GM21367 (cell line): ENCODE measurements around the gene TSKS.

ENCODE experiments used
- ATAC-seq: cut with Tn5 transposase; IDR thresholded peaks from one replicate; pipeline ENCODE4 v1.9.1; 2021; ENCODE audit not compliant: unreplicated experiment

Gene TSKS

DNA sequence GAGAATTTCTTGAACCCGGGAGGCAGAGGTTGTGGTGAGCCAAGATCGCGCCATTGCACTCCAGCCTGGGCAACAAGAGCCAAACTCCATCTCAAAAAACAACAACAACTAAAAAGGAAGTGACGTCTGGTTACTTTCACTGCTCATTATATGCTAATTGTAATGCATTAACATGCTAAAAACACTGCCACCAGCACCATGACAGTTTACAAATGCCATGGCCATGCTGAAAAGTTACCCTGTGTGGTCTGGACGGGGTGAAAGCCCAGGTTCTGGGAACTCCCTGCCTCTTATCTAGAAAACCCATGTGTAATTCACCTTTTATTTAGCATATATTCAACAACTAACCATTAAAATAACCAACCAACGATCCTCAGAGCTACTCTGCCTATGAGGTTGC is 44.1 kb downstream of the TSKS start:
- ATAC-seq, result no peak

DNA sequence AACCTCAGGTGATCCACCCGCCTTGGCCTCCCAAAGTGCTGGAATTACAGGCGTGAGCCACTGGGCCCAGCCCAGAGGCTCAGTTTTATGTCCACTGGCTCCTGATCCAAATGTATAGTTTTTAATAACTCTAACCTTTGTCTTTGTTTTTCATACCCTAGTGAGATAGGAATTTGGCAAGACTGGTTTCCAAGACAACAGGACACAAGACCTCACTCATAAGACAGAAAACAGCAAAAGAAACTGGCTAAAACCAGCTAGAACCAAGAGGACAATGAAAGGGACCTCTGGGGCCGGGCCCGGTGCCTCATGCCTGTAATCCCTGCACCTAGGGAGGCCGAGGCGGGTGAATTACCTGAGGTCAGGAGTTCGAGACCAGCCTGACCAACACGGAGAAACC is 44.6 kb downstream of the TSKS start:
- no peak for ATAC-seq

DNA sequence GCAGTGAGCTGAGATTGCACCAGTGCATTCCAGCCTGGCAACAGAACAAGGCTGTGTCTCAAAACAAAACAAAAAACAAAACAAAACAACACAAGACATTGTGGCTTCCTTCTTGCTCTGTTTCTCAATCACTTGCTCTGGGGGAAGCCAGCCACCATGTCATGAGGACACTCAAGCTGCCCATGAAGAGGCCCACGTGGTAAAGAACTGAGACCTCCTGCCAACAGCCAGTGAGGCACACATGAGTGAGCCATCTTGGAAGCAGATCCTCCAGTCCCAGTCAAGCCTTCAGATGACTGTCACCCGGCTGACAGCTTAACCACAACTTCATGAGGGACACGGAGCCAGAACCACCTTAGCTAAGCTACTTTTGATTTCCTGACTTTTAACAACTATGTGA is 47.0 kb downstream of the TSKS start:
- ATAC-seq, result no peak

DNA sequence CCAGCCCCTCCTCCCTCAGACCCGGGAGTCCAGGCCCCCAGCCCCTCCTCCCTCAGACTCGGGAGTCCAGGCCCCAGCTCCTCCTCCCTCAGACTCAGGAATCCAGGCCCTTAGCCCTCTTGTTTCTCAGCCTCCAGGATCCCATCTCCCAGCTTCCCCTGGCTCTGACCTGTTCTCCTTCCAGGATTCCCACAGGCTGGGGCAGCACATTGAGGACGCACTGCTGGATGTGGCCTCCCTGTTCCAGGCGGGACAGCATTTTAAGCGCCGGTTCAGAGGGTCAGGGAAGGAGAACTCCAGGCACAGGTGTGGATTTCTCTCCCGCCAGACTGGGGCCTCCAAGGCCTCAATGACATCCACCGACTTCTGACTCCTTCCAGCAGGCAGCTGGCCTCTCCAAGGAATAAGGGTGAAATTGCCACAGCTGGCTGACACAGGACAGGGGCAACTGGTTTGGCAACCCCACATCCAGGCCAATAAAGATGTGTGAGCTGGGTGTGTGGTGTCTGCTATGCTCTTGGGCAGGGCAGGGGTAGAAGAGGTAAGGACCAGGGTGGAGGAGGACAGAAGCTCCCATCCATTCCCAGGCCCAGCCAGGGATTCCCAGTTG is 49.8 kb downstream of the TSKS start:
- ATAC-seq, result no peak

DNA sequence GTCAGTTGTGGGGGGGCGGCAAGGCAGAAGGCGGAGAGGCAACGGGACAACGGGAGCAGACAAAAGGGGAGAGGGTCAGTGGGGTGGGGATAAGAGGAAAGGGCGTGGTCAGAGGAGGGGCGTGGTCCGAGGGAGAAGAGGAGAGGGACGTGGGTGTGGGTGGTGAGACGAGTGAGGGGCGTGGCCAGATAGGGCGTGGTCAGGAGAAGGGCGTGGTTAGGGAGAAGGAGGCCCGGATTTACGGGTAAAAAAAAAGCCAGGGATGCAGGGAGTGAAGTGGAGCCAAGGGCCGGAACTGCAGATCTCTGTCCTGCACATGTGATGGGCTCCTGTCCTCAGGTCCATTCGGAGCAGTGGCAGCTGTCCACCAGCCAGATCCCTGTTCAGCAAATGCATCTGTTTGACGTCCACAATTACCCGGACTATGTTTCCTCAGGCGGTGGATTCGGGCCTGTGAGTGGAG is 50.7 kb downstream of the TSKS start:
- ATAC-seq, result no peak

DNA sequence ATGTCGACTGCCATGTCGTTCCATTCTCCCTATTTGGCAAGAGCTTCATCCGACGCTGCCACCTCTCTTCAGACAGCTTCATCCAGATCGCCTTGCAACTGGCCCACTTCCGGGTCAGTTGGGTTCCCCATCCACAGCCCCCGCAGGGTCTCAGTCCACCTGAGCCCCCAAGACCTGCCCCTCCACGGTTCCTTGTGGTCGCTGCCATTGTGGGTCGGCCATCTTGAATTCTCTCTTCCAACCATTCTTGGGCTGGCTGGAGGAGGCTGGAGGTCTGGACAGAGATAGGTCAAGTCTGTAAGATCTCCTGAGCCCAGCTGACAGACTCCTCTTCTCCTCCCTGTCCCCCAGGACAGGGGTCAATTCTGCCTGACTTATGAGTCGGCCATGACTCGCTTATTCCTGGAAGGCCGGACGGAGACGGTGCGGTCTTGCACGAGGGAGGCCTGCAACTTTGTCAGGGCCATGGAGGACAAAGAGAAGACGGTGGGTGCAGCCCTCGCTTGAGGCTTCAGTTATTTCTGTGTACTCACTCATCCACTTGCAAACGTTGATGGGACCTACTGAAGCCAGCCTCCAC is 52.6 kb downstream of the TSKS start:
- no peak for ATAC-seq

DNA sequence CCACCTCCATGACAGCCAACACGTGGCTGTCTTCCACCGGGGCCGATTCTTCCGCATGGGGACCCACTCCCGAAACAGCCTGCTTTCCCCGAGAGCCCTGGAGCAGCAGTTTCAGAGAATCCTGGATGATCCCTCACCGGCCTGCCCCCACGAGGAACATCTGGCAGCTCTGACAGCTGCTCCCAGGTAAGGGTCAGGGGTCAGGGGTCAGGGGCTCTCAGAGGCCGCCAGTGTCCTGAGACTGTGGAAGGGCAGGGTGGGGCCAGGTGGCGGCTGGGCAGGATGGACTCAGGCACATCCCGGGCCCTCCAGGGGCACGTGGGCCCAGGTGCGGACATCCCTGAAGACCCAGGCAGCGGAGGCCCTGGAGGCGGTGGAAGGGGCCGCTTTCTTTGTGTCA is 57.2 kb downstream of the TSKS start:
- ATAC-seq, result no peak

DNA sequence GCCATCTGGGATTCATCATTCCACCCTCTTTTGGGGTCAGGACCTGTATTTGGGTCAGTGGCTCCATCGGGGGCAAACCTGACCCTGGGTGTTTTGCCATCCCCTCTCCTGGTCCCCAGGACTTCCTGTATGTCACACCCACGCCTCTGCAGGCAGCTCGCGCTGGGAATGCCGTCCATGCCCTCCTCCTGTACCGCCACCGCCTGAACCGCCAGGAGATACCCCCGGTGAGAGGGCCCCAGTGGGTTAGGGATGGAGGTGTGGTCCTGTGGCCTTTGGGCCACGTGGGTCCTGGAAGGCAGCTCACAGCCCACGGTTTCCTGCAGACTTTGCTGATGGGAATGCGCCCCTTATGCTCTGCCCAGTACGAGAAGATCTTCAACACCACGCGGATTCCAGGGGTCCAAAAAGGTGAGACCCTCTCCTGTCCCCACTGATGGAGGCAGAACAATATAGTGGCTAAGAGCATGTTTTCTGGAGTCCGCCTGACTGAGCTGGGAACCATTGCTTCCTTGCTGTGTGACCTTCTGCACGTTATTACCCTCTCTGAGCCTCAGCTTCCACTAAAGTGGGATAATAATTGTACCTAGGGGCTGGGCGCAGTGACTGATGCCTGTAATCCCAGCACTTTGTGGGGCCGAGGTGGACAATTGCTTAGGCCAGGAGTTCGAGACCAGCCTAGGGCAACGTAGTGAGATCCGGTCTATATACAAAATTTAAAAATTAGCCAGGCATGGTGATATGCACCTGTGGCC is 58.0 kb downstream of the TSKS start:
- no peak for ATAC-seq

DNA sequence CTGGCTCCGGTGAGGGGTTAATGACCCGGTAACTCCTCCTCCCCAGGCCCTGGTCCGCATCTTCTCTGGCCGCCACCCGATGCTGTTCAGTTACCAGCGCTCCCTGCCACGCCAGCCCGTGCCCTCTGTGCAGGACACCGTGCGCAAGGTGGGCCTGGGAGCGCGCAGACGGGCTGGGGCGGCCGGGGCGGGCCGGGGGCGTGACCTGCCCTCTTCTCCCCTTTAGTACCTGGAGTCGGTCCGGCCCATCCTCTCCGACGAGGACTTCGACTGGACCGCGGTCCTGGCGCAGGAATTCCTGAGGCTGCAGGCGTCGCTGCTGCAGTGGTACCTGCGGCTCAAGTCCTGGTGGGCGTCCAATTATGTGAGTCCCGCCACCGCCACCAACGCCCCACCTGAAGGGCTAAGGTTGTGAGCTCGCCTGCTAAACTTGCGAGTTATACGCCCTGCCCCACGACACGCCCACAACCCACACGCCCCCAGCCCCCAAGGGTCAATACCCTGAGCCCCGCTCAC is 61.8 kb downstream of the TSKS start:
- no peak for ATAC-seq

DNA sequence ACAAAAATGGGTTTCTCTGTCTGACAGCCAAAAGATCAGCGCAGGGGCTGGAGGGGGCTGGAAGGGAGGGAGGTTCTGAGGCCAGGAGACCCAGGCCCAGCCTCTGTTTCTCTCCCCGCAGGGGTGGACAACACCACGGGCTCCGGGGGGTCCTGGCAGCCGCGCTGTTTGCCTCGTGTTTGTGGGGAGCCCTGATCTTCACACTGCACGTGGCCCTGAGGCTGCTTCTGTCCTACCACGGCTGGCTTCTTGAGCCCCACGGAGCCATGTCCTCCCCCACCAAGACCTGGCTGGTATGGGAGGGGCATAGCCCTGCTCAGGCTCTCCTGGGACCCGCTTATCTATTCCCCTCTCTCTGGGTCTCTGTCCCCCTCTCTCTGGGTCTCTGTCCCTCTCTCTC is 62.5 kb downstream of the TSKS start:
- ATAC-seq, result no peak

DNA sequence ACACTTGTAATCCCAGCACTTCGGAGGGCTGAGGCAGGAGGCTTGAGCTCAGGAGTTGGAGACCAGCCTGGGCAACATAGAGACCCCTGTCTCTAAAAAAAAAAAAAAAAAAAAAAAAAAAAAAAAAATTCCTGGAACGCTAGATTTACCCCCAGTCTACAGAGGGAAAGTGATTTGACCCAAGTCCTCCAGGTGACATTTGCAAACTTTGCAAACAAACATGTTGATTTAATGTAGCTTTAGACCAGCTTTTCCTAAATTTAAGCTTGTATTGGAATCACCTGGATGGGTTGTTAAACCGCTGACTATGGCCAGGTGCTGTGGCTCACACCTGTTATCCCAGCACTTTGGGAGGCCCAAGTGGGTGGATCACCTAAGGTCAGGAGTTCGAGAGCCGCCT is 63.7 kb downstream of the TSKS start:
- no peak for ATAC-seq

DNA sequence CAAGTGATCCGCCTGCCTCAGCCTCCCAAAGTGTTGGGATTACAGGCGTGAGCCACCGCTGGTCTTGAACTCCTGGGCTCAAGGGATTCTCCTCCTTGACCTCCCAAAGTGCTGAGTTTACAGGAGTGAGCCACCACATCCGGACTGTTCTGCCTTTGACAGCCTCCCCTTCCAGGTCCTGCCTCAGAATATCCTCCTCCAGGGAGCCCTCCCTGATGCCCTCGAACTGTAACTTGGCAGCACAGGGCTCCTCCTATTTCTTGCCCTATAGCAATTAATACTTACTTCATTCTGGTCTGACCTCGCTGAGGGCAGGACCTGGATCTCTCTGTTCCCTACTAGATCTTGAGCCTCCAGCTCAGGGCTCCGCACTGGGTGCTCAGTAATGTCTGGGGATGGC is 66.2 kb downstream of the TSKS start:
- no peak for ATAC-seq

DNA sequence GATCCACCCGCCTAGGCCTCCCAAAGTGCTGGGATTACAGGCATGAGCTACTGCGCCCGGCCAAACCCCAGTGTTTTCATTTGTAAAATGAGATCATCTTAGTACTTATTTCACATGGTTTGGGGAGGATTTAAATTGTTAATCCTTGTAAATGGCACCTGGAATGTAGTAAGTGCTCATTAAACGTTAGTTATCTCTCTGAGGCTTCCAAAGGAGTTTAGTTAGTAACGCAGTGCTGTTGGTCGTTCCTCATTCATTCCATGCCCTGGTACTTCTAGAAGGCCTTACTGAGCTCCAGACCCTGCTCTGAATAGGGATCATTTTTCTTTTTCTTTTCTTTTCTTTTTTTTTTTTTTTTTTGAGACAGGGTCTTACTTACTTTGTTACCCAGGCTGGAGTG is 67.0 kb downstream of the TSKS start:
- ATAC-seq, result no peak

DNA sequence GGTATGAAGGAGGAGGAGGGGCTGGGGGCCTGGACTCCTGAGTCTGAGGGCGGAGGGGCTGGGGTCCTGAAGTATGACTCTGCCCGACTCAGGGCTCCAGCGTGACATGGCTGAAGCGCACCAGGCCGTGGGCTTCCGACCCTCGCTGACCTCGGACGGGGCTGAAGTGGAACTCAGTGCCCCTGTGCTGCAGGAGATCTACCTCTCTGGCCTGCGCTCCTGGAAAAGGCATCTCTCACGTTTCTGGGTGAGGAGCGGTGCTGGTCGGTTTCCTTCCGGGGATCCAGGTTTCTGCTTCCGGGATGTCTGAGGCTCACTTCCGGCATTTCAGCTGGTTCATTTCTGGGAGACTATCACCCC is 71.0 kb downstream of the TSKS start:
- no peak for ATAC-seq

DNA sequence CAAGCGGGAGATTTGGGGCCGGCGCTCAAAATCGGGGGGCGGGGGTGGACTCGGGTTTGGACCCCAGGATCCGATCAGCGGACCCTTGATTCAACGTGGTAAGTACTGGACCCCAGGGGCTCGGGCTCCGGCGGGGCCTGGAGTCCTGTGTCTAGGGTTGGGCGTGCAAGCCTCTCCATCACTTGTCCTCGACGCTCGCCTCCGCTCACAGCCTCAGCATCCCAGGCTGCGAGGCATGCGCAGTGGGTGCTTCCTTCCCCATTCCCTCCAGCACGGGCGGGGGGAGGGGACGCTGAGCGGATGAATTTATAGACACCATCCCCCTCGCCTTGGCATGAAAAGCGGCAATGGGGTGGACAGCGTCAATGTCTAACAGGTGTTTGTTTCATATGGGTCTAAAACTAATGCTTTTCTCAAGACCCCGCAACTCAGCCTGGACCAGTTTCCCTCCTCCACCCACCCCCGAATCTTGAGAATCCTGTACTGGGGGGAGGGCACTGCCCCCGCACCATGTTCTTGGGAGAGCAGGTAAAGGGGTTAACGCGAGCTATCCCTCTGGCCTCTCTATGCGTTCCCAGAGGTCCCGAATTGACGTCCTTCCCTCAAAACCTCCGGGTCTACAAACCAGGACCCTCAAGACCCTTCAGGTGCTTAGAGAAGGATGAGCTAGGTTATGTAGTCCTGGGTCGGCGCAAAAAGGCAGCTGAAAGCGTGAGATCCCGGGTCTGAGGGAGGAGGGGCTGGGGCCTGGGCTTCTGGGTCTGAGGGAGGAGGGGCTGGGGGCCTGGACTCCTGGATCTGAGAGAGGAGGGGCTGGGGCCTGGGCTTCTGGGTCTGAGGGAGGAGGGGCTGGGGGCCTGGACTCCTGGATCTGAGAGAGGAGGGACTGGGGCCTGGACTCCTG is 71.6 kb downstream of the TSKS start:
- no peak for ATAC-seq

DNA sequence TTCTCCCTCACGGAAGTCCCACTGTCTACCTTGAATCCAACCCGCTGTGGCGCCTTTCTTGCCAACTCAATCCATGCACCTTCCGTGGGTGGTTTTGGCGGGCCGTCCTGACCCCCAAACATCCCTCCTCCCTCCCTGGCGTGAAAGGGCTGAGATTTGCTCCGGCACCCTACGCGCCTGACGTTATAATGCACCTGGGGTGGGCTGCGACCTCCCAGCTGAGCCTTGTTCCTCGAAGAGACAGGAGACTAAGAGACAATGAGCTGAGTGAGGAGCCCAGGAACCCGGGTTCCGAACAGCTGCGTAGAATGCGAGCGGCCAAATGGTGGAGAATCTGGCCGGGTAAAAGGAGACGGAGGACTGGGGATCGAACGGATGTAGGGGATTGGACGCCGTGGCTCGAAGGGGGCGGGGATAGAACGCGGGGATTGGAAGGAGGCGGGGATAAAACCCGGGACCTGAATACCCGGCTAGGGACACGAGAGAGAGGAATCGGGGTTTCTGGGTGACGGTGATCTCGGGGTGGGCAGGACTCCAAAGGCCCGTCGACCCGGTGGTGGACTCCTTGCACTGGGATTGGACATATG is 72.4 kb downstream of the TSKS start, which contains the start of gene CPT1C:
CPT1C (plus strand) TSS at position 461 of the 587 bp plus-strand sequence. CDS start 1,137 bp downstream, outside the sequence.
- no peak for ATAC-seq

DNA sequence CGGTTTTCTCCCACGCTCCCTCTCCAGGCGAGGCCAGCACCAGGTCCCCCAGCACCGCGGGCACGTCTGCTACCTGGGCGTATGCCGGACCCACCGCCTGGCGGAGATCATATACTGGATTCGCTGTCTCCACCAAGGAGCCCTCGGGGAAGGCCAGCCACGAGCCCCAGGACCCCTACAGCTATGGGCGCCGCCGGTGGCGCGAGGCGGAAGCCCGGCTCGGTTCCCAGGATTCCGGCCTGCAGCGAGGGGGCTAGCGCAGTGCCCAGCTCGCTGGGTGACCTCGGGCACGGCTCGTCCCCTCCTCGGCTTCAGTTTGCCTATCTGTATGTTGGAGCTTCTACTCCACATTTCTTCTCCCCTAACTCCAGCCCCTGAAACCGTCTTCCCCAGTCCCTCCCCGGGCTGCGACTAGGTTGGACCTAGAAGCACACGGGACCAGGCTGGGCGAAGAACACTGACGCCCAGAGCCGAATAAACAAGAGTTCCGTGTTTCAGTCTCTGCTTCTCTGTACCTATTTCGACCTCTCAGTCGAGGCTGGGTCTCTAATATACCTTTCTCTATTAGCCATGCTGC is 72.9 kb downstream of the TSKS start:
- ATAC-seq, result no peak
